ENCODE data around the gene NEBL.

The NEBL gene

GRCh38 chr10:20911626-20912025, 14.5 kb upstream of the NEBL start:
- TF ChIP-seq CTCF (IDR thresholded peaks at IDR 0.05; ENCODE audit: insufficient read depth, low read length, poor library complexity, severe bottlenecking), result no peak
- no peak for DNase-seq (ENCODE audit: extremely low read depth, insufficient read length)

GRCh38 chr10:20909801-20910200, 12.7 kb upstream of the NEBL start:
- Histone ChIP-seq H3K27me3 (replicated peaks; ENCODE audit: control insufficient read depth, insufficient read depth, low read length) (no peaks in the 10 kb centered on the region), H3K36me3 (ENCODE audit: control insufficient read depth, insufficient read depth, low read length) (no peaks in the 10 kb centered on the region), H3K4me3 (replicated peaks; ENCODE audit: low read depth, low read length) (no peak overlapping the region)
- no peak for TF ChIP-seq CTCF (IDR thresholded peaks at IDR 0.05; ENCODE audit: insufficient read depth, low read length, poor library complexity, severe bottlenecking)
- no peak for DNase-seq (ENCODE audit: extremely low read depth, insufficient read length)

More at GRCh38 chr10:20911626-20912025, 14.5 kb upstream of the NEBL start:
- Histone ChIP-seq H3K36me3 (ENCODE audit: control insufficient read depth, insufficient read depth, low read length) (no peaks in the 10 kb centered on the region), H3K27me3 (replicated peaks; ENCODE audit: control insufficient read depth, insufficient read depth, low read length) (no peaks in the 10 kb centered on the region), H3K4me3 (replicated peaks; ENCODE audit: low read depth, low read length) (no peak overlapping the region)

- H3K27me3 ChIP-seq (replicated peaks; ENCODE audit: control insufficient read depth, insufficient read depth, low read length), result no peaks in the 10 kb centered on the region
- no peak for TF ChIP-seq CTCF (IDR thresholded peaks at IDR 0.05; ENCODE audit: insufficient read depth, low read length, poor library complexity, severe bottlenecking)
- no peaks in the 10 kb centered on the region for H3K36me3 ChIP-seq (ENCODE audit: control insufficient read depth, insufficient read depth, low read length)
- no peak overlapping the region for H3K4me3 ChIP-seq (replicated peaks; ENCODE audit: low read depth, low read length)
- DNase-seq (ENCODE audit: extremely low read depth, insufficient read length), result no peak
Observed at GRCh38 chr10:20908391-20908790, 11.3 kb upstream of the NEBL start.

- no peak overlapping the region for H3K4me3 ChIP-seq (replicated peaks; ENCODE audit: low read depth, low read length)
- no peak for DNase-seq (ENCODE audit: extremely low read depth, insufficient read length)
- no peak for TF ChIP-seq CTCF (IDR thresholded peaks at IDR 0.05; ENCODE audit: insufficient read depth, low read length, poor library complexity, severe bottlenecking)
- no peaks in the 10 kb centered on the region for H3K27me3 ChIP-seq (replicated peaks; ENCODE audit: control insufficient read depth, insufficient read depth, low read length)
- H3K36me3 ChIP-seq (ENCODE audit: control insufficient read depth, insufficient read depth, low read length), result no peaks in the 10 kb centered on the region
Observed at GRCh38 chr10:20903635-20904390, 6.7 kb upstream of the NEBL start.

- no peak for DNase-seq (ENCODE audit: extremely low read depth, insufficient read length)
- Histone ChIP-seq H3K36me3 (ENCODE audit: control insufficient read depth, insufficient read depth, low read length) (no peaks in the 10 kb centered on the region), H3K4me3 (replicated peaks; ENCODE audit: low read depth, low read length) (no peak overlapping the region), H3K27me3 (replicated peaks; ENCODE audit: control insufficient read depth, insufficient read depth, low read length) (no peaks in the 10 kb centered on the region)
- TF ChIP-seq CTCF (IDR thresholded peaks at IDR 0.05; ENCODE audit: insufficient read depth, low read length, poor library complexity, severe bottlenecking), result no peak
Observed at GRCh38 chr10:20901110-20901509, 4.0 kb upstream of the NEBL start.

All from GM06990 (cell line).